Measurements from ENCODE around the gene FXYD5.
"Not testable (repeated sequence)": the region's sequence is repeated elsewhere in the genome, so short reads cannot be mapped to it uniquely, and the experiment has no call there.

The FXYD5 gene

DNA sequence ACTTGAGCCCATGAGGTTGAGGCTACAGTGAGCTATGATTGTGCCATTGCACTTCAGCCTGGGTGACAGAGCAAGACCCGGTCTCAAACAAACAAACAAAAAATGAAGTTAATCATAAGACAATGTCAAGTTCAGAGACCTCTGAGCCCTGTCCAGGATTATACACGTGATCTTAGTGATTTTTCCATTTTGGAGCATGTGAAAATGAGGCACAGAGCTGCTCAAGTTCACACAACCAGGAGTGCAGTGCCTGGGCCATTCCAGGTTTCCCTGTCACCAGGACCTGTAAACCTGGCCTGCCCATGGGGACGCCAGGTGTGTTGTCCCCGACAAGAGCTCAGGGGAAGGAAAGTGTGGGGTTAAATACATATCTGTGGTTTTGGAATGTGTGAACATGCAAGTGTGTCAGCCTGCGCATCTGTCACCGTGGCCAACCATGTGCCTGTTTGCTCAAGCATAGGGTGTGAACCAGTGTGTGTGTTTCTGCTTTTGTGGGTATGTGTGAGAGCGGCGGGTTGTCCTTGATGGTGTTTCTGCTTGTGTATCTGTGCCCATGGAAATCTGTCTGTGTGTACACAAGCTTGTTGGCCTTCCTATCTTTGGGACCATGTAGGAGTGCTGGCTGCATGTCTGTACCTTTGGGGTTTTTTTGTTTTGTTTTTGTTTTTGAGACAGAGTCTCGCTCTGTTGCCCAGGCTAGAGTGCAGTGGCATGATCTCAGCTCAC lies 17.4 kb upstream of the FXYD5 start:
- DNase-seq (ENCODE audit: low read depth in 2 of 2) = no peak

- DNase-seq (ENCODE audit: low read depth in 2 of 2) = no peak
Observed at GRCh38 chr19:35138305-35138892, 16.1 kb upstream of the FXYD5 start, which contains the start of gene FXYD1. Gene FXYD1, plus strand, starts transcription at chr19:35138824. Its CDS starts 1,256 bp downstream, at chr19:35140080.

DNA sequence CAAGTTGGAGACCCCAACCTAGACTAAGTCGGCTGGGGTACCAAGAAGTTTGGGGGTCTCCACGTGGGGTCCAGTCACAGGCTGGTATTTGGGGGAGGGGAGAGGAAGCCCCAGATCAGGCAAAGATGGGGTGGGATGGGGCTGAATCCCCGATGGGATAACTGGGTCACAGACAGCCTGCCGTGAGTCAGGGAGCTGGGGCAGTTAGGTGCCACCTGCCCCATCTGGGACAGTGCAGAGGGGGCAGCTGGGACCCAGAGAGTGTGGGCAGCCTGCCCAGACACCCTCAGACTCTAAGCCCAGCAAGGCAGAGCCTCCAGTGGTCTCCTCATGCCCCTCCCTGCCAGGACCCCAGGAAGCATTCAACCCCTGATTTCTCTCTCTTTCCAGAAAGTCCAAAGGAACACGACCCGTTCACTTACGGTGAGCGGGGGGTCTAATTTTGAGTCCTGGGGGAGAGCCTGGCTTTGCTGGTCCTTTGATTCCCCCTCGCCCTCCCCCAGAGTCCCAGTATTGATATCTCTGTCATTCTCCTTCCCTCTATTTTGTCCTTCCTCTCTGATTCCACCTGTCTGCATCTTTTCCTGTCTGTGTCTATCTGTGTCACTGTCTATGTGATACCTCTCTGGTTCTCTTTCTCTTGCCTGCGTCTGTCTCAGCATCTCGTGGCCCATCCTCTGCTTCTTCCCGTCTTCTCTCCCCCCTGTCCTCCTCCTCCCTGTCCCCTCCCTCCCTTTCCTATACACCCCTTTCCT lies 14.2 kb upstream of the FXYD5 start:
- no peak for DNase-seq (ENCODE audit: low read depth in 2 of 2)

DNA sequence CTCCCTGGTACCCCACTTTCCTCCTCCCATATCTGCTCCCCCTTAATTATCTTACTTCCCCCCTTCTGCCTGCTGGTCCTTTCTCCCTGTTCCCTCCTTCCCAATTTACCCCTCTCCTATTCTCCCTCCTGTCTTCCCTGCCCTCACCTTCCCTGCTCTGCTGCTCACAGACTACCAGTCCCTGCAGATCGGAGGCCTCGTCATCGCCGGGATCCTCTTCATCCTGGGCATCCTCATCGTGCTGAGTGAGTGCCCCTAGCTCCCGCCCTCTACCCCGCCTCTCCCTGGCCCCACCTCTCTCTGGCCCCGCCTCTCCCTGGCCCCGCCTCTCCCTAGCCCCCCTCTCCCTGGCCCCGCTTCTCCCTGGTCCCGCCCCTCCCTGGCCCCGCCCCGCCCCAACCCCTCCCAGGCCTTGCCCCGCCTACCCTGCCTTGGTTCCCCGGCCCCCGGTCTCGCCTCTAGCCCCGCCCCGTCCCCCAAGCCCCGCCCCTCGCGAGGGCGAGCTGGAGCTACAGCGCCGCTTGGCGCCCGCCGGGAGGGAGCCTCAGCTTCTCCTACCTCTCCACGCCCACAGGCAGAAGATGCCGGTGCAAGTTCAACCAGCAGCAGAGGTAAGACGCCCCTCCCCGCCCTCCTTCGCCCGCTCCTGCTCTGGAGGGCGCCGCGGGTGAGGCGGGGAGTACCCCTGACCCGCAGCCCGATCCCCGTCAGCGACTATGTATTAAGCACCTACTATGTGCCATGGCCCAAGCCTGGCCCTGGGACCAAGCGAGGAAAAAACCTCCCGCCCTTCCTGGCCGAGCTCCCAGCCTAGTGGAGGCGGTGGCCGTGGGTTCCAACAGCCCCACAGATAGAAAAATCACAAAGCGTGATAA lies 13.3 kb upstream of the FXYD5 start:
- DNase-seq (ENCODE audit: low read depth in 2 of 2) = peak; percentile 95 to 96

- no peak for DNase-seq (ENCODE audit: low read depth in 2 of 2)
Observed at GRCh38 chr19:35141837-35142605, 12.5 kb upstream of the FXYD5 start.

DNA sequence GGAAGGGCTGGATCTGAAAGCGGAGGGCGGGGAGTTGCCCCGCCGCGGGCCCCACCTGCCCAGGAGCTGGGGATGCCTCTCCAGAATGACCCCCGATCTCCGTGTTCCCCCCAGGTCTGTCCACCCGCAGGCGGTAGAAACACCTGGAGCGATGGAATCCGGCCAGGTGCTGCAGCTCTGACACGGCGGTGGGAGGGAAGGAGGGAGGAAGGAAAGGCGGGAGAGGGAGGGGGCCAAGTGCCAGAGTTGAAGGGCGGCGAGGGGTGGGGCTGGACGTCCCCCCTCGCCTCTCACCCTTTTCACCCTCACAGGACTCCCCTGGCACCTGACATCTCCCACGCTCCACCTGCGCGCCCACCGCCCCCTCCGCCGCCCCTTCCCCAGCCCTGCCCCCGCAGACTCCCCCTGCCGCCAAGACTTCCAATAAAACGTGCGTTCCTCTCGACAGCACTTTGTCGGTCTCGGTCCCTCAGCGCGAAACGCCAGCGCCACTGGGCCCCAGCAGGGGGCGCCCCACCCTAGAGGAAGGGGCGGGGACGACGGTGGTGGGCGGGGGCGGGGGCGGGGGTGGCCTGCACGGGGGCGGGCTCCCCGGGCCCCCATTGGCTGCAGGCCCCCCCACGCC lies 11.8 kb upstream of the FXYD5 start:
- DNase-seq (ENCODE audit: low read depth in 2 of 2) = peak; percentile 46 to 51

- no peak for DNase-seq (ENCODE audit: low read depth in 2 of 2)
Observed at GRCh38 chr19:35143231-35143715, 11.3 kb upstream of the FXYD5 start, which contains the start of gene FXYD7. Gene FXYD7, plus strand, starts transcription at chr19:35143255. Its CDS starts 79 bp downstream, at chr19:35143334.

- no peak for DNase-seq (ENCODE audit: low read depth in 2 of 2)
Observed at GRCh38 chr19:35143818-35144217, 10.7 kb upstream of the FXYD5 start.

DNA sequence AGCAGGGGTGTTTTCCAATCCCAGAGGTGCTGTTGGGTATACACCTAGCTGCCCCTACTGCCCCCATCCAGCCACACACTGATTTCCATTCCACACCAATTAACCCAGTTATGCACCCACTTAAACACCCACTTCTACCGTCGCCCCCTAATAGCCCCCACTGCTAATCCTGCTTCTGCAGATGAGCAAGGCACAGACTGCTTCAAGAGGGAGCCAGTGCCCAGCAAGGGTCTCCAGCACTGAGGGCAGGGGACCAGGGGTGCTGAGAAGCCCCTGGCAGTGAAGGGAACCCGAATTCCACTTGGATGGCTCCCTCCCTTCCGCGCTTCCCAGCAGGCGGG lies 10.3 kb upstream of the FXYD5 start:
- no peak for DNase-seq (ENCODE audit: low read depth in 2 of 2)

DNA sequence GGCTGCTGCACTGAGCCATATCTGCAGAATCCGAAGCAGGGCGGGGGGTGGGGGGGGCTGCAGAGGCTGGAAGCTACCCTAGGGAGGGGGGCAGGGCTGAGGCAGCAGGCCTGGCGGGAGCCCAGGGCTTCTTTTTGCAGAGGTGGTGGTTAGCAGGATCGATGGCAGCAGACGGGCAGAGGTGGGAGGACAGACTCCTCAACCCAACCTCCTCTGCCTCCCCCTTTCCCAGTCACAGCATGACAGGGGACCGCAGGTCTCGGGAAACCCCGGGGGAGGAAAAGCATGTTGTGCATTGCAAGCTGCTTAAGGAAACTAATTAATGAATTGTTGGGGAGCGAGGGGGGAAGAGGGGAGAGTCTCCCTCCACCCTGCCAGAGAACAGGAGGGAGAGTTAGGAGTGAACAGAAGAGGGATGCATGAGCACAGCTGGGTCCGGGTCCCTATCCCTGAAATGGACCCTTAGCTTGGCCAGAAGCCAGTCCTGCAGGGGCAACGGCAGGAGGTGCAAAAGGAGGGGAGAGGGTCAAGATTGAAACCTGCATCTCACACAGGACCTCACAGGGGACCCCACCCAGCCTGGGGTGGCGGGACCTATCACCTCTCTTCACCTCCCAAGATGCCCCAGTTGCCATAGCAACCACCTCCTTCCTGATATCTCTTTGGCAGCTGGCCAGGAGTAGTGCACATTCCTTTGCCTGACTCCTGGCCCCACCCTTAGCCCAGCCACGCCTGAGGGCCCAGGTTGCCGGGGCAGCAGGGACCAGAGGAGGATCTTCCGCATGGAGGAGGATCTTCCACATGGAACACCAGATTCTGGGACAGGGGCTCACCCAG lies 9.7 kb upstream of the FXYD5 start:
- DNase-seq (ENCODE audit: low read depth in 2 of 2) = no peak

DNA sequence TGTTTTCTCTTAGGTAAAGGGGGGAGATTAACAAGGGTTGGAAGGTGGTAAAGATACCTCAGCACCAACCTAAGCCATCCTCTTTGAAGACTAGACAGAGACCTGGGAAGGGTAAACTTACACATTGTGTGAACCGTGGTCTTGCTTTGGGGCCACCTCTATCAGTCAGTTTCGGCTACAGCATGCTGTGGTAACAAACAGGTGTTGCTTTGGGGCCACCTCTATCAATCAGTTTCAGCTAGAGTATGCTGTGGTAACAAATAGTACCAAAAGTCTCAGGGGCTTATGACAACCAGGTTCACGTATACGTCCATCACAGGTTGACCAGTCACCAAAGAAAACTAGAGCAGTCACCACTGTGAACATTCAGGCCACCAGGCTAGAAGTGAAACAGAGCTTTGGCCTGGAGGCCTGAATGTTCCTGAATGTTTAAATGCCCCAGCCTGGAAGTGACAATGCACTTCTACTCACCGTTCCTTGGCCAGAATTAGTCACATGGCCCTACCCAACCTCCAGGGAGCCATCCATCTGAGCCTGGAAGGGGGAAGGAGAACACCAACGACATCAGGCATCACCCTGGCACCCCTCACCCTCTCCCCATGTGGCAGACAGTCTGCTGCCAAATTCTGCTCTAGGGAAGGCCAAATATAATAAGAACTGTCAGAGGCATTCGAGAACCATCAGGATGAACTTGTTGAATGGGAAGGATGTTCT lies 7.6 kb upstream of the FXYD5 start:
- DNase-seq (ENCODE audit: low read depth in 2 of 2) = no peak

GRCh38 chr19:35149463-35149862 lies 5.1 kb upstream of the FXYD5 start:
- DNase-seq (ENCODE audit: low read depth in 2 of 2) = no peak

GRCh38 chr19:35150445-35150844 lies 4.1 kb upstream of the FXYD5 start:
- DNase-seq (ENCODE audit: low read depth in 2 of 2) = no peak

DNA sequence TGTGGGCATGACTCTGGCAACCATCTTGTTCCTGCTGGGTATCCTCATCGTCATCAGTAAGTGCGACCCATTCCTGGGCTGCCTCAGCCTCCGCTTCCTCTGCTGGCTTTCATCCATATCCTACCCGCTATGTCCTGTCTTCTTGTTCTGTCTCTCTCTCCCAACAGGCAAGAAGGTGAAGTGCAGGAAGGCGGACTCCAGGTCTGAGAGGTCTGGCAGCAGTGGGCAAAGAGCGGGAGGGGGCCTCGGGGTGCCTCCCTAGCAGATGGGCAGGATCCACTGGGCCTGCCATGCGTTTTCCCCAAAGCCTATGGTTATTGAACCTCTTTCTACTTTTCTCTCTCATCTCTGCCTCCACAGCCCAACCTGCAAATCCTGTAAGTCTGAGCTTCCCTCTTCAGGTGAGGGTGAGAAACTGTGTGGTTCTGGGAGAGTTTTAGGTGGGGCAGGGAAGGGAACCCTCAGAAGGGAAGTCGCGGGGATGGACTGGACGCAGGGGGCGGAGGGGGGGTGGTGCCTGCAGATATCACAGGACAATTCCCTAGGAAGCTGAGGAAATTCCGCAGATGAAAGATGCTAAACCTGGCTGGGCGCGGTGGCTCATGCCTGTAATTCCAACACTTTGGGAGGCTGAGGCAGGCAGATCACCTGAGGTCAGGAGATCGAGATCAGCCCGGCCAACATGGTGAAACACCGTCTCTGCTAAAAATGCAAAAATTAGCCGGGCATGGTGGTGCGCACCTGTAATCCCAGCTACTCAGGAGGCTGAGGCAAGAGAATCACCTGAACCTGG lies 3.1 kb upstream of the FXYD5 start:
- DNase-seq (ENCODE audit: low read depth in 2 of 2) = no peak

DNA sequence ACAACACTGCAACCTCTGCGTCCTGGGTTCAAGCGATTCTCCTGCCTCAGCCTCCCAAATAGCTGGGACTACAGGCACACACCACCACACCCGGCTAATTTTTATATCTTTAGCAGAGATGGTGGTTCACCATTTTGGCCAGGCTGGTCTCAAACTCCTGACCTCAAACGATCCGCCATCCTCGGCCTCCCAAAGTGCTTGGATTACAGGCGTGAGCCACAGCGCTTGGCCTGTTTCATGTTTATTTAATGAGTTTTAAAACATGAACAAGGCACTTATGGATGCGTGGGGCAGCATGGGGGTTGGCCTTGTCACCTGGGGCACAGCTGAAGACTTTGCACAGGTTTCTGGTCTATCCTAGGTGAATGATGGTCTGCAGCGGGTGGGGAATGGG lies 1.4 kb upstream of the FXYD5 start:
- DNase-seq (ENCODE audit: low read depth in 2 of 2) = not testable (repeated sequence)

DNA sequence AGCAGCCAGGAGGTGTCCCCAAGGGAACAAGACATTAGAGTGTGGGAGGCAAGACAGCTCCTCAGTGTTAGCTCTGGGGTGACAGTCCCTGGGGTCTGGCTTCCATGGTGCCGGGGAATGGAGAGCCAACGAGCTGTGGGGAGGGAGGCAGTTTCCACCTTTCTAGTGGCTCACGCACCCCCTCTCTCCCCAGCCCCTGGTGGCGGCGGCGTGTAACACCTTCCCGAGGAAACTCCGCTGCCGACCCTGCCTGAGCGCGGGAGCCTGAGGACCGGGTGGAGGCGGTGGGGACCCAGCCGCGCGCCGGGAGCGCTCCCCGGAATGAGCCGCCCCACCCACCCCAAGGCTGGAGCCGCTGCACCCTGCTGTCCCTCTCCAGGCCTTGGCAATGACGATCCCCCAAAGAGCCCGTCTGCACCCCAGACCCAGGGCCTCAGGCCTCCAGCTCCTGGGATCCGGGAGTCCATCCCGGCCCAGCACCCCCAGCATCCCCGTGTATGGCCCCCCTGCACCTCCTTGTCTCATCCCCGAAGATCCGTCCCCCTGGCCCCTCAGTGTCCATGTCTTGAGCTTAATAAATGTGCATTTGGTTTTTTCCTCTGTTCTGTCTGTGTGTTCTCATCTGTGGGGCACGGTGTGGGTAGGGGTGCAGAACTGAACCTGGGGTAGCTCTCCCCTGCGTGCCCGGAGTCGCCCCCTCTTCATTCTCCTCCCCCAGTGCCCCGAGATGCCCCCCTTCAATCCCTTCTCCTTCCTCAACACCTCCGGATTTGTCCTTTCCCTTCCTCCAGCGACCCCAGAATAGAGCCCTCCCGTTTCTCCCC lies 622 bp upstream of the FXYD5 start:
- DNase-seq (ENCODE audit: low read depth in 2 of 2) = peak; percentile 67 to 71

DNA sequence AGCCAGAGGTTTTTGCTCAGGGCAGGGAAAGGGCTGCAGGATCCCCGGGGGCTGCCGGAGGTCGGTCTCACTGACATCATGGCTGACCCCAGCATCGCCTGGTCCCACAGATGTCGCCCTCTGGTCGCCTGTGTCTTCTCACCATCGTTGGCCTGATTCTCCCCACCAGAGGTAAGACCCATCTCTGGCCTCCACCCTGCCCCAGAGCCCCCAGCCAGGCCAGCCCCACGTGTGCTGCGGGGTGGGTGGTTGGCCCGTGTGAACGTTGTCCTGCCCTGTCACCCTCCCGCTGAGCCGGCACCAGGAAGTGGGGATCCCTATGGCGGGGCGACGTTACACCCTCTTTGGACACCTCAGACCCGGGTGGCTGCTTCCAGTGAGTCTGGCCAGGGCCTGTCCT lies 906 bp downstream of the FXYD5 start:
- DNase-seq (ENCODE audit: low read depth in 2 of 2) = peak in 1 of 2 donors; percentile 29
